Measurements from ENCODE around the gene OSBPL6.

Gene OSBPL6

DNA sequence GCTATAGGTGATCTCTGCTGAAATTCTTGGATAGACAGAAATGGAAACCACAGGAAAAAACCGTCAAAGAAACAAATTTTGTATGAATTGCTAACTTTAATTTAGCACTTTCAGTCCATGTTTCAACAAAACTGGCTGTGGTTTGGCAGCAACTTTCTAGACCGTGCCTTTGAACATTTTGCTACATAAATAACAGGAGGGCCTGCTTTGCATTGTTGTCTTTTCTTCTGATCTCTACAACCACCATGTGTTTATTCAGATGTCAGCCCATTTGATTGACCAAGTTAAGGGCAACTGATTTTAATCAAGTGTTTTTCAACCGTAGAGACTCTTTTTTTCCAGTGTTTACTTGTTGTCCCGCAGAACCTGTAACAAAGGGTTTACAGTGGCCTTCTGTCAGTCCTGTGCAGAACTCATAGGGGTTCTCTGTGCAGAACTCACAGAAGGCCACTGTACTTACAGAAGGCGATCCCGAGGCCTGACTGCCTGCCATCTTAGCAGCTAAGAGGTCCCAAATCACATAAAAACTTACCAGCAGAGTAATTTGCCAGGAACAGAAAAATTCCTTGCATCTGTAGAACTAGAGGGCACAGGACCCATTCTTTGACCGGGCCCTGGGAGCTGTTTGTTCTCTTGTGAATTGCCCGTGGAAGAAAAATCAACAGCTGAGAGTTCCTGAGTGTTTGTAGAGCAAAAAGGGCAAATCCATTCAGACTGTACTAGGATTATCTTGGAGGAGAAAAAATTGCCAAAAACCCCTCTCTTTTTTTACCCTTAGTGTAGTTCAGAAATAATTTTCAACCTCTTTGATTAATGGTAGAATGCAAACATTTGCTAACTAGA, 136.1 kb downstream of the OSBPL6 start:
- no peak for DNase-seq
- Histone ChIP-seq H2AFZ (ENCODE audit: low read depth, low read length) (no peak overlapping the region), H3K4me1 (ENCODE audit: insufficient read depth, low read length) (no peaks in the 10 kb centered on the region), H3K27ac (ENCODE audit: low read length) (no peak overlapping the region), H3K9me3 (ENCODE audit: insufficient read depth, low read length, severe bottlenecking) (no peaks in the 10 kb centered on the region), H3K4me2 (ENCODE audit: insufficient read depth, low read length) (no peak overlapping the region), H4K20me1 (ENCODE audit: insufficient read depth, low read length) (no peaks in the 10 kb centered on the region), H3K36me3 (ENCODE audit: insufficient read depth, low read length) (no peaks in the 10 kb centered on the region), H3K27me3 (ENCODE audit: insufficient read depth, low read length, poor library complexity) (peaks cover 14% of the 10 kb centered on the region), H3K79me2 (ENCODE audit: insufficient read depth, low read length) (no peaks in the 10 kb centered on the region), H3K9ac (ENCODE audit: low read depth, low read length) (no peak overlapping the region), H3K4me3 (ENCODE audit: low read depth in 1 of 2, low read length in 2 of 2) (no peak overlapping the region)
- TF ChIP-seq EZH2 (IDR thresholded peaks at IDR 0.05; ENCODE audit: borderline replicate concordance, low read depth, low read length, severe bottlenecking): no peak
- TF ChIP-seq, protein P1, sequence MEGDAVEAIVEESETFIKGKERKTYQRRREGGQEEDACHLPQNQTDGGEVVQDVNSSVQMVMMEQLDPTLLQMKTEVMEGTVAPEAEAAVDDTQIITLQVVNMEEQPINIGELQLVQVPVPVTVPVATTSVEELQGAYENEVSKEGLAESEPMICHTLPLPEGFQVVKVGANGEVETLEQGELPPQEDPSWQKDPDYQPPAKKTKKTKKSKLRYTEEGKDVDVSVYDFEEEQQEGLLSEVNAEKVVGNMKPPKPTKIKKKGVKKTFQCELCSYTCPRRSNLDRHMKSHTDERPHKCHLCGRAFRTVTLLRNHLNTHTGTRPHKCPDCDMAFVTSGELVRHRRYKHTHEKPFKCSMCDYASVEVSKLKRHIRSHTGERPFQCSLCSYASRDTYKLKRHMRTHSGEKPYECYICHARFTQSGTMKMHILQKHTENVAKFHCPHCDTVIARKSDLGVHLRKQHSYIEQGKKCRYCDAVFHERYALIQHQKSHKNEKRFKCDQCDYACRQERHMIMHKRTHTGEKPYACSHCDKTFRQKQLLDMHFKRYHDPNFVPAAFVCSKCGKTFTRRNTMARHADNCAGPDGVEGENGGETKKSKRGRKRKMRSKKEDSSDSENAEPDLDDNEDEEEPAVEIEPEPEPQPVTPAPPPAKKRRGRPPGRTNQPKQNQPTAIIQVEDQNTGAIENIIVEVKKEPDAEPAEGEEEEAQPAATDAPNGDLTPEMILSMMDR (IDR thresholded peaks at IDR 0.05; ENCODE audit: borderline replicate concordance, extremely low read depth, low read length, poor library complexity, severe bottlenecking): no peak
- no peak for ATAC-seq (ENCODE audit: insufficient read depth, low read depth)

DNA sequence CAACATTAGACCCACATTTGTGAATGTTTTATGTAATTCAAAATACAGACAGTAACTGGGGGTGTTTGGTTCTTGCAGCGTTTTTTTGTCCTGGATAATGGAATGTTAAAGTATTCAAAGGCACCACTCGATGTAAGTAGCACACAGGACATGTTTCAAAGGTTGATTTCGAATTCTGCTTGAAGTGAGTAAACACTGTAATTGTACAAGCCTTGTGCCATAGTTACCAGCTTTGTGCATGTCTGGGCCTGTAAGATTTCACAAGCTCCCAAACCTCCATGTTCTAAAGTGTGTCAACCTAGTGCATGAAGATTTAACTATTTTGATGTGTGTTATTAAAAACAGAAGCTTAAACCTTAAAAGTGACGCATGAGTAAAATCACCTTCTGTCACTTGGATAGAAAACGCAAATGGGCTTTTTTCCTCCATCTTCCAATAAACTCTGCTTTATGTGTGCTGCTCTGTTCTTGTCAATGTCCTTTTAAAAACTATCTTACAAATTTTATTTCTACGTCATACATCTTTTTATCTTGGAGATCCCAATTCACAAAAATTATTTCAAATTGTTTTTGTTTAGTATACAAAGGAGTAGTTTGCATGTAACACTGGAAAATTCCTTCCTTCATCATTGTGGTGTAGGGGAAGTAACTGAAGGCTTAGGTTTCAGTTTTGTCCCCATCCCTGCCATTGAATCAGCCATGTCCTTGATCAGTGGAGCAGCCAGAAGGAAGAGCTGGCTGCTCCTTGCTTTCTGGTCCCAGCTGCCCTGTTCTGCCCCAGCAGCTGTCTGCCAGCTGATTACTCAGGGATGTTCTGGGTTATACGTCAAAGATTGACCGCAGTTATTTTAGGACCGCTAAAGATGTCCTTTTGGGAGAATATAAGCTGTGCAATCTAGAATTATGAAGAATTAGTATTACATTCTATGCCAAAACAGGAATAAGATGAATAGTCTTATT, 137.4 kb downstream of the OSBPL6 start:
- TF ChIP-seq, protein P1 (IDR thresholded peaks at IDR 0.05; ENCODE audit: borderline replicate concordance, extremely low read depth, low read length, poor library complexity, severe bottlenecking): no peak
- no peak for TF ChIP-seq EZH2 (IDR thresholded peaks at IDR 0.05; ENCODE audit: borderline replicate concordance, low read depth, low read length, severe bottlenecking)
- Histone ChIP-seq H3K27ac (ENCODE audit: low read length) (no peak overlapping the region), H3K9me3 (ENCODE audit: insufficient read depth, low read length, severe bottlenecking) (no peaks in the 10 kb centered on the region), H3K79me2 (ENCODE audit: insufficient read depth, low read length) (no peaks in the 10 kb centered on the region), H3K36me3 (ENCODE audit: insufficient read depth, low read length) (no peaks in the 10 kb centered on the region), H3K4me3 (ENCODE audit: low read depth in 1 of 2, low read length in 2 of 2) (no peak overlapping the region), H3K4me1 (ENCODE audit: insufficient read depth, low read length) (no peaks in the 10 kb centered on the region), H3K9ac (ENCODE audit: low read depth, low read length) (no peak overlapping the region), H3K27me3 (ENCODE audit: insufficient read depth, low read length, poor library complexity) (peaks cover 11% of the 10 kb centered on the region), H4K20me1 (ENCODE audit: insufficient read depth, low read length) (no peaks in the 10 kb centered on the region), H2AFZ (ENCODE audit: low read depth, low read length) (no peak overlapping the region), H3K4me2 (ENCODE audit: insufficient read depth, low read length) (no peak overlapping the region)
- DNase-seq: no peak
- ATAC-seq (ENCODE audit: insufficient read depth, low read depth): no peak

DNA sequence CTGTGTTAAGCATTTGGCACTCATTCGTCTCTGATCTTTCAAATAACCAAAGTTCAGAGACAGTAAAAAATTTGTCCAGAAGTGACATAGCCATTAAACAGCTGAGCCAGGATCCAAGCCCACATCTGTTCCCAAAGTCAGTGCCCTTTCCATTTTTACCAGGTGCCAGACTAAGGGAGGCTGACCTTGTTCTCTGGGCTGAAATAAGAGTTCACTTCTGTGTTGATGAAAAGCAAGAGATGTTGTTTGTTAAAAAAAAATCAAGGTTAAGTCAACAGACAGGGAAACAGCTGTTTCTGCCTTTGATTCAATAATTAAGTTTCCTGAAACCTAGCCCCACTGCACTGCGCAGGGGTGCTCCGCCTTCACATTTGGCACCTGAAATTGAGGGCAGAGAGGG, 139.5 kb downstream of the OSBPL6 start:
- no peak overlapping the region for H3K9ac ChIP-seq (ENCODE audit: low read depth, low read length)
- no peak overlapping the region for H2AFZ ChIP-seq (ENCODE audit: low read depth, low read length)
- no peak overlapping the region for H3K4me2 ChIP-seq (ENCODE audit: insufficient read depth, low read length)
- H3K4me1 ChIP-seq (ENCODE audit: insufficient read depth, low read length): no peaks in the 10 kb centered on the region
- no peaks in the 10 kb centered on the region for H3K36me3 ChIP-seq (ENCODE audit: insufficient read depth, low read length)
- H3K4me3 ChIP-seq (ENCODE audit: low read depth in 1 of 2, low read length in 2 of 2): no peak overlapping the region
- no peaks in the 10 kb centered on the region for H3K79me2 ChIP-seq (ENCODE audit: insufficient read depth, low read length)
- ATAC-seq (ENCODE audit: insufficient read depth, low read depth): no peak
- H3K27ac ChIP-seq (ENCODE audit: low read length): no peak overlapping the region
- no peak for TF ChIP-seq EZH2 (IDR thresholded peaks at IDR 0.05; ENCODE audit: borderline replicate concordance, low read depth, low read length, severe bottlenecking)
- TF ChIP-seq, protein P1 (IDR thresholded peaks at IDR 0.05; ENCODE audit: borderline replicate concordance, extremely low read depth, low read length, poor library complexity, severe bottlenecking): no peak
- H3K27me3 ChIP-seq (ENCODE audit: insufficient read depth, low read length, poor library complexity): peaks cover 8% of the 10 kb centered on the region
- H4K20me1 ChIP-seq (ENCODE audit: insufficient read depth, low read length): no peaks in the 10 kb centered on the region
- DNase-seq: no peak
- H3K9me3 ChIP-seq (ENCODE audit: insufficient read depth, low read length, severe bottlenecking): no peaks in the 10 kb centered on the region
